Breast epithelium (tissue), 4 donors: ENCODE data around the gene EPHA3. TPM values are rescaled to one million over a fixed set of nuclear protein-coding genes. Genes with fewer than 3 reads are reported as not detected.
A peak's percentile ranks its signal among the peaks of the same experiment; 100 is the strongest.

ENCODE experiments used
- DNase-seq, 2 donors: peaks; one replicate each; pipeline ENCODE4 v3.0.0-alpha.2; 2019; ENCODE audit warnings: low spot score in 2 of 2
- H3K27ac ChIP-seq, 2 donors: fragments of 200-600 bp; sonication (generic) in 1 of 2; one replicate each; pipeline ENCODE4 v1.5.1; 2016 to 2019; ENCODE audit warnings: mild to moderate bottlenecking in 1 of 2
- H3K27me3 ChIP-seq, 2 donors: fragments of 200-600 bp; sonication (generic) in 1 of 2; one replicate each; pipeline versions ENCODE4 v1.5.1 to v1.6.0; 2017 to 2019; ENCODE audit warnings: control low read depth in 1 of 2, mild to moderate bottlenecking in 1 of 2
- H3K36me3 ChIP-seq: fragments of 200-600 bp; one replicate; pipeline ENCODE4 v1.5.1; 2019
- H3K4me1 ChIP-seq, 2 donors: fragments of 200-600 bp; sonication (generic); one replicate each; pipeline ENCODE4 v1.5.1; 2016 to 2019; ENCODE audit warnings: control low read depth in 1 of 2
- H3K4me3 ChIP-seq, 3 donors: fragments of 200-600 bp; sonication (generic); 1 replicate in 2 of 3; 2 replicates in 1 of 3; pipeline ENCODE4 v1.5.1; 2016 to 2019; ENCODE audit warnings: mild to moderate bottlenecking in 3 of 3, moderate library complexity in 2 of 3
- H3K9me3 ChIP-seq, 2 donors: fragments of 200-600 bp; sonication (generic) in 1 of 2; one replicate each; pipeline ENCODE4 v1.5.1; 2016 to 2019; ENCODE audit warnings: control low read depth in 1 of 2
- CTCF ChIP-seq, 3 donors: fragments of 450-650 bp; IDR thresholded peaks; one replicate each; pipeline ENCODE4 v1.5.1; 2016 to 2017; ENCODE audit warnings: antibody characterized with exemption in 3 of 3, mild to moderate bottlenecking in 3 of 3, moderate library complexity in 3 of 3
- POLR2A ChIP-seq: fragments of 450-650 bp; IDR thresholded peaks from one replicate; pipeline ENCODE4 v1.6.1; 2016; ENCODE audit warnings: antibody characterized with exemption, mild to moderate bottlenecking, moderate library complexity
- POLR2AphosphoS5 ChIP-seq, 3 donors: sonication (generic); formaldehyde crosslinking; IDR thresholded peaks; one replicate each; pipeline ENCODE4 v1.6.1; 2017; ENCODE audit warnings: antibody characterized with exemption in 3 of 3
- intact Hi-C: fragments of 100-400 bp; cut with DNase I; formaldehyde crosslinking; loops from one replicate; pipeline ENCODE4 v1.15.1; 2023; ENCODE audit warnings: low total_unique reads
- total RNA-seq, 3 donors: library from RNA; depleted of rRNA; stranded (reverse); fragments of >200 nt; gene quantifications; one replicate each; pipeline ENCODE4 v1.1.0, GENCODE V29; 2016

The EPHA3 gene
- total RNA-seq, 3 donors from 2014 or later, result 1.0 to 3.9 (median 3.7) TPM

DNA sequence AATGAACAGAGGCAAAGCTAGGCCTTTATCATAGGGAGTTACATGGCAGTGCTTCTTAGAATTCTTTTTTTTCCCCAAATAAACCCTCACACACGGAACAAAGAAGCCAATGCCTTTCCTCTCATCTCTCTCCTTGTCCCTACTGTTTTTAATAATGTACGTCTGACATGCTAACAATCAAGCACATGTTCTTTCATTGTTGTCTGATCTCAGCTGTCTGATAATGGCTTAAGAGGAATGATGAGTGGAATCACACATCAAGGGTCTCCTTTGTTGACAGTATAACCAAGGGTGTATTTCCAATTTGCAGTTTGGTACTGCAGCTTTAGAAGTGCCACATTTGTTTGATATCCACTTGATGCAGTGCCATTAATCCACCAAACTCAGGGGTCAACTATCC lies 34.8 kb upstream of the EPHA3 start:
- Histone ChIP-seq H3K4me3 (no peak overlapping the region), H3K27me3 (no peaks in the 10 kb centered on the region), H3K27ac (no peak overlapping the region), H3K36me3 (no peaks in the 10 kb centered on the region), H3K9me3 (no peaks in the 10 kb centered on the region), H3K4me1 (no peaks in the 10 kb centered on the region)
- DNase-seq, result no peak
- TF ChIP-seq POLR2AphosphoS5 (IDR thresholded peaks at IDR 0.05) (no peak), POLR2A (no peak), CTCF (IDR thresholded peaks at IDR 0.05) (no peak)
- intact Hi-C loops, result no loop called here

GRCh38 chr3:89079944-89080343 lies 27.5 kb upstream of the EPHA3 start:
- intact Hi-C loops, result no loop called here
- Histone ChIP-seq H3K4me1 (no peaks in the 10 kb centered on the region), H3K9me3 (no peaks in the 10 kb centered on the region), H3K27me3 (no peaks in the 10 kb centered on the region), H3K36me3 (no peaks in the 10 kb centered on the region), H3K27ac (no peak overlapping the region), H3K4me3 (no peak overlapping the region)
- no peak for DNase-seq
- no peak for TF ChIP-seq POLR2AphosphoS5 (IDR thresholded peaks at IDR 0.05)
- TF ChIP-seq CTCF (IDR thresholded peaks at IDR 0.05), result no peak
- no peak for TF ChIP-seq POLR2A

DNA sequence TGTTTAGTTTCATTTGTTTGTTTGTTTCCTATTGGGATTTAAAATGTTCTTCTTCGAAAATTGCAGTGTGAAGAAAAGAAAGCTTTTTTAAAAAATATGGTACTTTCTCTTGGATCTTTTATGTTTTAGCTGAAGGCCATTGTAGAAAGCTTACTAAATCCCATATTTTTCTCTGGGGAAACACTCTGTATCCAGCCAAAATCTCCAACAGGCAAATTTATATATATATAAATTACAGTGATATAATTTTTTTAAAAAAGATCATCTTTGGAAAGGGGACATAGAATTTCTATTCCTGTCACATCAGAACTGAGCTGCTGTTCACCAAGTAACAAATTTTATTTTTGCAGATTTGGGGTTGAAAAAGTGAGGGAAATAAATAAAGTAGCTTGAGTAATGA lies 19.6 kb upstream of the EPHA3 start:
- Histone ChIP-seq H3K27me3 (no peaks in the 10 kb centered on the region), H3K36me3 (no peaks in the 10 kb centered on the region), H3K4me3 (no peak overlapping the region), H3K27ac (no peak overlapping the region), H3K9me3 (no peaks in the 10 kb centered on the region), H3K4me1 (no peaks in the 10 kb centered on the region)
- intact Hi-C loops, result no loop called here
- DNase-seq, result no peak
- TF ChIP-seq POLR2A, result no peak
- no peak for TF ChIP-seq CTCF (IDR thresholded peaks at IDR 0.05)

- Histone ChIP-seq H3K27ac (no peak overlapping the region), H3K36me3 (no peaks in the 10 kb centered on the region), H3K9me3 (no peaks in the 10 kb centered on the region), H3K27me3 (no peaks in the 10 kb centered on the region), H3K4me3 (no peak overlapping the region), H3K4me1 (no peaks in the 10 kb centered on the region)
- TF ChIP-seq POLR2A (no peak), CTCF (IDR thresholded peaks at IDR 0.05) (no peak), POLR2AphosphoS5 (IDR thresholded peaks at IDR 0.05) (no peak)
- no peak for DNase-seq
- intact Hi-C loops, result no loop called here
These were observed 9.2 kb upstream of the EPHA3 start for GRCh38 chr3:89098173-89098572.

- H3K27ac ChIP-seq, result no peak overlapping the region
- no peaks in the 10 kb centered on the region for H3K27me3 ChIP-seq
- DNase-seq, result no peak
- no peaks in the 10 kb centered on the region for H3K9me3 ChIP-seq
- H3K4me3 ChIP-seq, result no peak overlapping the region
- no peaks in the 10 kb centered on the region for H3K36me3 ChIP-seq
- intact Hi-C loops, result no loop called here
- TF ChIP-seq CTCF (IDR thresholded peaks at IDR 0.05) (peak in 2 of 3 donors; percentile 51 to 52), POLR2AphosphoS5 (IDR thresholded peaks at IDR 0.05) (no peak)
- no peaks in the 10 kb centered on the region for H3K4me1 ChIP-seq
These were observed 8.3 kb upstream of the EPHA3 start for GRCh38 chr3:89098964-89099585.
